ENCODE results near the gene PKD1L1. TPM values are rescaled to one million over a fixed set of nuclear protein-coding genes. Genes with fewer than 3 reads are reported as not detected.

PKD1L1 gene
- total RNA-seq, 1 experiment from 2014 or later: 0.17 TPM

DNA sequence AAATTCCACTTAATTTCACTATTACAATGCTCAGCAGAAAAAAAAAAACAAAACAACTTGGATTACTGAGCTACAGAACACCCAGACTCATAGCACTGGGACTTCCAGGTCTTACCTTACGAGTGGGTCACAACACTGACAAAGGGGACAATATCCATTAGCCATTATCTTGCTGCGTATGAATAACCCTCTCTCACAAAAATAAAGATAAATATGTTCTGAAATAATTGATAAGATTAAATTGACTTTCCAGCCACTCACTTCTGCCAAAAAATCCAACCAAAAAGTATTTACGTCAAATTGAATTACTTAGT, 128.7 kb downstream of the PKD1L1 start:
- Histone ChIP-seq H3K9me2 (ENCODE audit: insufficient read depth) (no peaks in the 10 kb centered on the region), H3K4me1 (ENCODE audit: control insufficient read depth in 1 of 2, insufficient read depth in 2 of 2, low read length in 2 of 2) (no peaks in the 10 kb centered on the region), H2AFZ (ENCODE audit: low read depth, low read length, poor library complexity, severe bottlenecking) (no peak overlapping the region), H3K79me2 (ENCODE audit: insufficient read depth, low read length) (no peaks in the 10 kb centered on the region), H3K9me3 (ENCODE audit: control insufficient read depth in 1 of 2, insufficient read depth in 1 of 2, low read depth in 1 of 2, low read length in 2 of 2) (no peaks in the 10 kb centered on the region), H3K27me3 (ENCODE audit: insufficient read depth, low read length) (no peaks in the 10 kb centered on the region), H3K36me3 (ENCODE audit: control insufficient read depth in 1 of 2, insufficient read depth in 2 of 2, low read length in 2 of 2) (no peaks in the 10 kb centered on the region), H3K4me3 (replicated peaks in 1 of 2; ENCODE audit: low read depth in 1 of 2, low read length in 2 of 2) (no peak overlapping the region), H3K9ac (ENCODE audit: low read length) (no peak overlapping the region), H3K4me2 (ENCODE audit: low read length) (no peak overlapping the region), H3K27ac (ENCODE audit: low read depth, low read length) (no peak overlapping the region), H4K20me1 (ENCODE audit: insufficient read depth) (no peaks in the 10 kb centered on the region)
- DNase-seq (ENCODE audit: low read depth, low spot score) (no peak), ATAC-seq (no peak)
- no peak for TF ChIP-seq JUND (IDR thresholded peaks at IDR 0.05)
- TF ChIP-seq, protein P1, sequence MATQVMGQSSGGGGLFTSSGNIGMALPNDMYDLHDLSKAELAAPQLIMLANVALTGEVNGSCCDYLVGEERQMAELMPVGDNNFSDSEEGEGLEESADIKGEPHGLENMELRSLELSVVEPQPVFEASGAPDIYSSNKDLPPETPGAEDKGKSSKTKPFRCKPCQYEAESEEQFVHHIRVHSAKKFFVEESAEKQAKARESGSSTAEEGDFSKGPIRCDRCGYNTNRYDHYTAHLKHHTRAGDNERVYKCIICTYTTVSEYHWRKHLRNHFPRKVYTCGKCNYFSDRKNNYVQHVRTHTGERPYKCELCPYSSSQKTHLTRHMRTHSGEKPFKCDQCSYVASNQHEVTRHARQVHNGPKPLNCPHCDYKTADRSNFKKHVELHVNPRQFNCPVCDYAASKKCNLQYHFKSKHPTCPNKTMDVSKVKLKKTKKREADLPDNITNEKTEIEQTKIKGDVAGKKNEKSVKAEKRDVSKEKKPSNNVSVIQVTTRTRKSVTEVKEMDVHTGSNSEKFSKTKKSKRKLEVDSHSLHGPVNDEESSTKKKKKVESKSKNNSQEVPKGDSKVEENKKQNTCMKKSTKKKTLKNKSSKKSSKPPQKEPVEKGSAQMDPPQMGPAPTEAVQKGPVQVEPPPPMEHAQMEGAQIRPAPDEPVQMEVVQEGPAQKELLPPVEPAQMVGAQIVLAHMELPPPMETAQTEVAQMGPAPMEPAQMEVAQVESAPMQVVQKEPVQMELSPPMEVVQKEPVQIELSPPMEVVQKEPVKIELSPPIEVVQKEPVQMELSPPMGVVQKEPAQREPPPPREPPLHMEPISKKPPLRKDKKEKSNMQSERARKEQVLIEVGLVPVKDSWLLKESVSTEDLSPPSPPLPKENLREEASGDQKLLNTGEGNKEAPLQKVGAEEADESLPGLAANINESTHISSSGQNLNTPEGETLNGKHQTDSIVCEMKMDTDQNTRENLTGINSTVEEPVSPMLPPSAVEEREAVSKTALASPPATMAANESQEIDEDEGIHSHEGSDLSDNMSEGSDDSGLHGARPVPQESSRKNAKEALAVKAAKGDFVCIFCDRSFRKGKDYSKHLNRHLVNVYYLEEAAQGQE (IDR thresholded peaks at IDR 0.05; ENCODE audit: low read depth): no peak
- TF ChIP-seq ELF1 (IDR thresholded peaks at IDR 0.05; ENCODE audit: borderline replicate concordance, low read depth): no peak
- TF ChIP-seq POLR2A (IDR thresholded peaks at IDR 0.05; ENCODE audit: borderline replicate concordance, extremely low read depth, insufficient read depth, insufficient read length): no peak
- TF ChIP-seq ZFX (IDR thresholded peaks at IDR 0.05): no peak
- no peak for TF ChIP-seq EGR1 (IDR thresholded peaks at IDR 0.05; ENCODE audit: low read depth)
- TF ChIP-seq, protein P2, sequence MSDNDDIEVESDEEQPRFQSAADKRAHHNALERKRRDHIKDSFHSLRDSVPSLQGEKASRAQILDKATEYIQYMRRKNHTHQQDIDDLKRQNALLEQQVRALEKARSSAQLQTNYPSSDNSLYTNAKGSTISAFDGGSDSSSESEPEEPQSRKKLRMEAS (IDR thresholded peaks at IDR 0.05): no peak
- intact Hi-C loops (cut with micrococcal nuclease): loop anchor here (1.0 kb wide), 3 partner anchors 60 to 553 kb away; no protein-coding TSS in a partner anchor
- ChIA-PET RAD21 (ENCODE audit: low non-redundant PET in 1 of 2, low total read pairs in 2 of 2, uncharacterized antibody in 2 of 2, unreplicated experiment in 2 of 2) (interaction anchor here (0.6 to 1.2 kb wide), 8 partner anchors 33 to 554 kb away, joined by 3 to 11 read pairs (median 5); no protein-coding TSS in a partner anchor), POLR2A (no interaction called here), CTCF (interaction anchor here (0.5 to 3.4 kb wide), 12 partner anchors 10 to 553 kb away, joined by 3 to 53 read pairs (median 3); no protein-coding TSS in a partner anchor)
- no TSS peak for BruUV-seq (replicated peaks)

Measured in HCT116 (cell line).